ENCODE results near the gene SPATA33. TPM values are rescaled to one million over a fixed set of nuclear protein-coding genes. Genes with fewer than 3 reads are reported as not detected.

SPATA33 gene
- total and polyA plus RNA-seq, 10 of the 15 experiments (the other 5 are each of a cell fraction or from before 2014, with no cell fraction given), result 1.1 to 15.8 (median 7.6) TPM

GRCh38 chr16:89687092-89687940 lies 29.7 kb downstream of the SPATA33 start (continued):
- TF ChIP-seq RELA (IDR thresholded peaks at IDR 0.05; ENCODE audit: borderline replicate concordance, partially characterized antibody) (no peak), MXI1 (IDR thresholded peaks at IDR 0.05; ENCODE audit: low read depth, low read length) (peak; percentile 85), IKZF2 (IDR thresholded peaks at IDR 0.05) (no peak), IKZF1 (conservative IDR thresholded peaks at IDR 0.05) (peak; percentile 27; the same call in 1 of the 2 replicates), NFIC (IDR thresholded peaks at IDR 0.05; ENCODE audit: low read depth, low read length) (no peak), ZNF24 (IDR thresholded peaks at IDR 0.05) (no peak), CBX3 (IDR thresholded peaks at IDR 0.05; ENCODE audit: borderline replicate concordance, low read depth) (no peak), ZNF274 (IDR thresholded peaks at IDR 0.05; ENCODE audit: insufficient read depth, insufficient read length) (no peak), MEF2B (IDR thresholded peaks at IDR 0.05; ENCODE audit: partially characterized antibody, poor library complexity, severe bottlenecking) (peak; percentile 11), SMARCA5 (IDR thresholded peaks at IDR 0.05) (no peak), CTCF (IDR thresholded peaks at IDR 0.05 in 2 of 3, conservative IDR thresholded peaks at IDR 0.05 in 1 of 3; ENCODE audit: control insufficient read depth in 2 of 3, extremely low read depth in 1 of 3, insufficient read depth in 1 of 3, low read depth in 3 of 3, low read length in 3 of 3) (no peak), RAD51 (IDR thresholded peaks at IDR 0.05) (peak; percentile 62; the same call in 1 of the 2 replicates), NFYB (IDR thresholded peaks at IDR 0.05; ENCODE audit: insufficient read depth, low read depth, low read length) (no peak)

All from GM12878 (cell line).